CD1c-positive myeloid dendritic cell (primary cell): ENCODE data around the gene ACCSL.

Experiments used
- DNase-seq: peaks from one replicate; pipeline ENCODE4 v3.0.0-alpha.2; 2016; ENCODE audit errors: extremely low spot score

The ACCSL gene

GRCh38 chr11:44058275-44058674, 10.5 kb downstream of the ACCSL start:
- no peak for DNase-seq

- no peak for DNase-seq
These were observed 17.4 kb downstream of the ACCSL start for GRCh38 chr11:44065161-44065661.

- DNase-seq = peak; percentile 89
These were observed 18.3 kb downstream of the ACCSL start, which contains the start of gene ACCS for GRCh38 chr11:44065841-44066731. Gene ACCS (plus strand): TSS chr11:44066270. CDS start chr11:44067628, 1,358 bp downstream.

- DNase-seq = peak; percentile 15
These were observed 19.0 kb downstream of the ACCSL start for GRCh38 chr11:44066732-44067141.

- DNase-seq = peak; percentile 13
These were observed 19.5 kb downstream of the ACCSL start for GRCh38 chr11:44067266-44067665.

- no peak for DNase-seq
These were observed 20.4 kb downstream of the ACCSL start for GRCh38 chr11:44068180-44068579.

- no peak for DNase-seq
These were observed 23.4 kb downstream of the ACCSL start for GRCh38 chr11:44071157-44071556.

GRCh38 chr11:44072757-44073658, 25.2 kb downstream of the ACCSL start:
- DNase-seq = no peak

- DNase-seq = no peak
These were observed 31.0 kb downstream of the ACCSL start for GRCh38 chr11:44078794-44079193.

GRCh38 chr11:44079376-44079775, 31.6 kb downstream of the ACCSL start:
- DNase-seq = no peak

GRCh38 chr11:44080951-44081350, 33.2 kb downstream of the ACCSL start:
- DNase-seq = no peak

- DNase-seq = no peak
These were observed 34.9 kb downstream of the ACCSL start for GRCh38 chr11:44082645-44083044.

GRCh38 chr11:44083433-44083832, 35.7 kb downstream of the ACCSL start:
- DNase-seq = no peak

GRCh38 chr11:44083906-44084305, 36.1 kb downstream of the ACCSL start:
- DNase-seq = no peak

- no peak for DNase-seq
These were observed 37.5 kb downstream of the ACCSL start for GRCh38 chr11:44085330-44085729.

GRCh38 chr11:44088377-44088776, 40.6 kb downstream of the ACCSL start:
- DNase-seq = no peak

- no peak for DNase-seq
These were observed 41.1 kb downstream of the ACCSL start for GRCh38 chr11:44088871-44089270.

GRCh38 chr11:44090539-44090938, 42.8 kb downstream of the ACCSL start:
- no peak for DNase-seq

GRCh38 chr11:44094260-44094868, 46.6 kb downstream of the ACCSL start:
- DNase-seq = peak; percentile 87

- peak; percentile 92 for DNase-seq
These were observed 48.0 kb downstream of the ACCSL start, which contains the start of gene EXT2 for GRCh38 chr11:44095506-44096359. Gene EXT2 (plus strand): TSS chr11:44095678. CDS start chr11:44107713, 12,035 bp downstream.
